OCI-LY7 (cell line): ENCODE data around the gene USP17L19.
"Not testable (repeated sequence)": the region's sequence is repeated elsewhere in the genome, so short reads cannot be mapped to it uniquely, and the experiment has no call there.

Source experiments
- EZH2phosphoT487 ChIP-seq: fragments of 200-600 bp; sonication (generic); IDR thresholded peaks from 2 replicates; pipeline ENCODE4 v1.6.1; 2018; ENCODE audit warnings: low read depth, borderline replicate concordance, mild to moderate bottlenecking, mixed run types, antibody characterized with exemption, low read length, moderate library complexity, mixed read lengths
- TF ChIP-seq, protein P1 (sequence below): fragments of 200-600 bp; sonication (generic); conservative IDR thresholded peaks from 2 replicates; pipeline ENCODE4 v1.5.1; 2014; ENCODE audit warnings: mild to moderate bottlenecking, antibody characterized with exemption, low read length, moderate library complexity, mixed read lengths

DNA sequence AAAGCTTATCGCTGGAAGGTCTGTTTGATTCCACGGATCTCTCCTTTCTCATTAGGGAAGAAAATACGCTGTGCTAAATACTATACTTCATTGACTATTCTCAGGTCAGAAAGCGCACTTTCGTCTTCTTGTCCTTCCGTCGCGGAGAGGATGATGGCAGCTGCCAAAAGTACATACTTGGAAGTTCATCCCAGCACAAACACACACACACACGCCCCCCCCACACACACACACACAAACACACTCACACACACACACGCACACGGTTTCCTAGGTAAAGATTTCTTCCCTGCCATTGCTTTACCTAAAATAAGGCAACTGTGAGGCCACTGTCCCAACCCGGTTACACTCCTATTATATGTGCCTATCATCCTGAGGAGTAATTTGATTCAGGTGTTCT is 14.7 kb upstream of the USP17L19 start:
- TF ChIP-seq, protein P1, sequence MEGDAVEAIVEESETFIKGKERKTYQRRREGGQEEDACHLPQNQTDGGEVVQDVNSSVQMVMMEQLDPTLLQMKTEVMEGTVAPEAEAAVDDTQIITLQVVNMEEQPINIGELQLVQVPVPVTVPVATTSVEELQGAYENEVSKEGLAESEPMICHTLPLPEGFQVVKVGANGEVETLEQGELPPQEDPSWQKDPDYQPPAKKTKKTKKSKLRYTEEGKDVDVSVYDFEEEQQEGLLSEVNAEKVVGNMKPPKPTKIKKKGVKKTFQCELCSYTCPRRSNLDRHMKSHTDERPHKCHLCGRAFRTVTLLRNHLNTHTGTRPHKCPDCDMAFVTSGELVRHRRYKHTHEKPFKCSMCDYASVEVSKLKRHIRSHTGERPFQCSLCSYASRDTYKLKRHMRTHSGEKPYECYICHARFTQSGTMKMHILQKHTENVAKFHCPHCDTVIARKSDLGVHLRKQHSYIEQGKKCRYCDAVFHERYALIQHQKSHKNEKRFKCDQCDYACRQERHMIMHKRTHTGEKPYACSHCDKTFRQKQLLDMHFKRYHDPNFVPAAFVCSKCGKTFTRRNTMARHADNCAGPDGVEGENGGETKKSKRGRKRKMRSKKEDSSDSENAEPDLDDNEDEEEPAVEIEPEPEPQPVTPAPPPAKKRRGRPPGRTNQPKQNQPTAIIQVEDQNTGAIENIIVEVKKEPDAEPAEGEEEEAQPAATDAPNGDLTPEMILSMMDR, result not testable (repeated sequence)
- not testable (repeated sequence) for TF ChIP-seq EZH2phosphoT487
